ENCODE results near the gene GNAO1.

GNAO1 gene

DNA sequence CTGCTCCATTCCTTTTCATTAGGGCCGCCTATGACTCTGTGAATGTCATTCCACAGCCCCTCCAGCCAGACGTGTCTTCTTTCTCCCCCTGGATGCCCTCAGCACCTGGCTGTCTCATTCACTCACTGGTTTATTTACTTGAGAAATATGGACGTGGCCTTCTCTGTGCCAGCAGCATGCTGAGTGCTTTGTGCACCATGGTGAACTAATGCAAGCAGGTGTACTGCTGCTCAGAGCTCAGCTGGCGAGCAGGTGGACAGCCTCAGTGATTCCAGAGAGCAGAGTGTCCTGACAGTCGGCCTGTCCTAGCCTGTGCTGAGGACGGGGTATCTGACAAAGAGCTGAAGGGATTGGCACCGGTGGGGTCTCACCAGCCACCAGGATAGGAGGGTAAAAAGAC, 96.7 kb downstream of the GNAO1 start:
- Histone ChIP-seq H3K27ac (replicated peaks) (no peak overlapping the region), H3K4me3 (replicated peaks; ENCODE audit: insufficient read depth, low read length) (no peak overlapping the region), H3K27me3 (ENCODE audit: insufficient read depth, poor library complexity, severe bottlenecking) (no peaks in the 10 kb centered on the region)
- DNase-seq (ENCODE audit: low read depth in 1 of 2, low spot score in 1 of 2): no peak
- TF ChIP-seq SPI1 (IDR thresholded peaks at IDR 0.05; ENCODE audit: borderline replicate concordance, low read depth): no peak
- no peak for TF ChIP-seq POLR2AphosphoS5 (IDR thresholded peaks at IDR 0.05; ENCODE audit: low read depth)
- no peak for TF ChIP-seq REST (IDR thresholded peaks at IDR 0.05; ENCODE audit: insufficient replicate concordance, low read depth)
- TF ChIP-seq GABPA (IDR thresholded peaks at IDR 0.05; ENCODE audit: low read depth): no peak
- TF ChIP-seq, protein P1, sequence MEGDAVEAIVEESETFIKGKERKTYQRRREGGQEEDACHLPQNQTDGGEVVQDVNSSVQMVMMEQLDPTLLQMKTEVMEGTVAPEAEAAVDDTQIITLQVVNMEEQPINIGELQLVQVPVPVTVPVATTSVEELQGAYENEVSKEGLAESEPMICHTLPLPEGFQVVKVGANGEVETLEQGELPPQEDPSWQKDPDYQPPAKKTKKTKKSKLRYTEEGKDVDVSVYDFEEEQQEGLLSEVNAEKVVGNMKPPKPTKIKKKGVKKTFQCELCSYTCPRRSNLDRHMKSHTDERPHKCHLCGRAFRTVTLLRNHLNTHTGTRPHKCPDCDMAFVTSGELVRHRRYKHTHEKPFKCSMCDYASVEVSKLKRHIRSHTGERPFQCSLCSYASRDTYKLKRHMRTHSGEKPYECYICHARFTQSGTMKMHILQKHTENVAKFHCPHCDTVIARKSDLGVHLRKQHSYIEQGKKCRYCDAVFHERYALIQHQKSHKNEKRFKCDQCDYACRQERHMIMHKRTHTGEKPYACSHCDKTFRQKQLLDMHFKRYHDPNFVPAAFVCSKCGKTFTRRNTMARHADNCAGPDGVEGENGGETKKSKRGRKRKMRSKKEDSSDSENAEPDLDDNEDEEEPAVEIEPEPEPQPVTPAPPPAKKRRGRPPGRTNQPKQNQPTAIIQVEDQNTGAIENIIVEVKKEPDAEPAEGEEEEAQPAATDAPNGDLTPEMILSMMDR (IDR thresholded peaks at IDR 0.05; ENCODE audit: insufficient read depth, low read length): no peak

DNA sequence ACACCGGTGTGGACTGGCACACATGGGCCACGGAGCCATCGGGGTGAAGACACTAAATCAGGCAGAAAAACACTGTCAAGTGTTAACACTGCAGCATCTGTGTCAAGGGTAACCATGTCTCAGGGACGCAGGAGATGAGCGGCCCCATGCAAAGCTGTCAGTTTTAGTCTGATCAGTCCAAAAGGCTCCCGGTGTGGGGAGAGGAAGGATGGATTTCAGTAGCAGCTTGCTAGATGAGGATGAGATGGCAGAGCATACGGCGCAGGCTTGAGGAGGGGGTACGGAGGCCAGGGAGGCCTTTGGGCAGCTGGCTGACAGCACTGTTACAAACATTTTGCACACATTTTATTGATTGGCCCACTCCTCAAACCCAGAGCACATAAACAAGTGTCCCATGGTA, 98.1 kb downstream of the GNAO1 start:
- no peak for DNase-seq (ENCODE audit: low read depth in 1 of 2, low spot score in 1 of 2)
- TF ChIP-seq POLR2AphosphoS5 (IDR thresholded peaks at IDR 0.05; ENCODE audit: low read depth) (no peak), SPI1 (IDR thresholded peaks at IDR 0.05; ENCODE audit: borderline replicate concordance, low read depth) (no peak)
- TF ChIP-seq, protein P1 (IDR thresholded peaks at IDR 0.05; ENCODE audit: insufficient read depth, low read length): no peak
- Histone ChIP-seq H3K4me3 (replicated peaks; ENCODE audit: insufficient read depth, low read length) (no peak overlapping the region), H3K27ac (replicated peaks) (no peak overlapping the region), H3K27me3 (ENCODE audit: insufficient read depth, poor library complexity, severe bottlenecking) (no peaks in the 10 kb centered on the region)

DNA sequence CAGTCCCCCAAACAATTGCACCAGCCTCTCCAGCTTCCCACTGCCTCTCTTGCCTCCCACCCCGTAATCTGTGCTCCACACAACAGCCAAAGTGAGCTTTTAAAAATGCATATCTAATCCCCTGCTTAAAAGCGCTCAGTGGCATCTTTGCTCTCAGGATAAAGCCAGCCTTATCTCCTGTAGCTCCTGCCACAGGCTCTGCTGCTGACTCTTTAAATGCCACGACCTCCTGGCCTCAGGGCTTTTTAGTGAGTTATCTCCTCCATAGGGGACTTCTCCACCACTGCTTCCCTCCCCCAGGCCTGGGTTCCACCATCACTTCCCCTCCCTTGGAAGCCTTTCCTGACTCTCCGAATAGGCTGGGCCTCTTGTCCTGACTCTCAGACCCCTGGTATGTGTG, 98.6 kb downstream of the GNAO1 start:
- no peak for DNase-seq (ENCODE audit: low read depth in 1 of 2, low spot score in 1 of 2)
- no peak overlapping the region for H3K4me3 ChIP-seq (replicated peaks; ENCODE audit: insufficient read depth, low read length)
- no peaks in the 10 kb centered on the region for H3K27me3 ChIP-seq (ENCODE audit: insufficient read depth, poor library complexity, severe bottlenecking)
- TF ChIP-seq, protein P1 (IDR thresholded peaks at IDR 0.05; ENCODE audit: insufficient read depth, low read length): no peak
- TF ChIP-seq REST (IDR thresholded peaks at IDR 0.05; ENCODE audit: insufficient replicate concordance, low read depth) (no peak), POLR2AphosphoS5 (IDR thresholded peaks at IDR 0.05; ENCODE audit: low read depth) (no peak), SPI1 (IDR thresholded peaks at IDR 0.05; ENCODE audit: borderline replicate concordance, low read depth) (no peak), GABPA (IDR thresholded peaks at IDR 0.05; ENCODE audit: low read depth) (no peak)
- no peak overlapping the region for H3K27ac ChIP-seq (replicated peaks)

- TF ChIP-seq REST (IDR thresholded peaks at IDR 0.05; ENCODE audit: insufficient replicate concordance, low read depth) (no peak), SPI1 (IDR thresholded peaks at IDR 0.05; ENCODE audit: borderline replicate concordance, low read depth) (no peak), POLR2AphosphoS5 (IDR thresholded peaks at IDR 0.05; ENCODE audit: low read depth) (no peak), GABPA (IDR thresholded peaks at IDR 0.05; ENCODE audit: low read depth) (no peak)
- TF ChIP-seq, protein P1 (IDR thresholded peaks at IDR 0.05; ENCODE audit: insufficient read depth, low read length): no peak
- Histone ChIP-seq H3K27me3 (ENCODE audit: insufficient read depth, poor library complexity, severe bottlenecking) (no peaks in the 10 kb centered on the region), H3K27ac (replicated peaks) (no peak overlapping the region), H3K4me3 (replicated peaks; ENCODE audit: insufficient read depth, low read length) (no peak overlapping the region)
- DNase-seq (ENCODE audit: low read depth in 1 of 2, low spot score in 1 of 2): no peak
These were observed 102.7 kb downstream of the GNAO1 start for GRCh38 chr16:56294014-56294413.
